A549 (cell line): ENCODE data around the gene PRPSAP1. TPM values are rescaled to one million over a fixed set of nuclear protein-coding genes. Genes with fewer than 3 reads are reported as not detected.

Experiments
- polyA plus RNA-seq, 4 experiments: library from polyadenylated mRNA; depleted of rRNA in 3 of 4; stranded (reverse); fragments of >200 nt; fragmentation: RNase III in 1 of 4; extraction: RNeasy Plus Mini Kit Qiagen cat#74134 plus additional on column Dnase treatment in 1 of 4; gene quantifications; 2 replicates in 3 of 4; 3 replicates in 1 of 4; pipeline ENCODE4 v1.2.3, GENCODE V29; 2011 to 2017
- small RNA-seq, 6 experiments: library from RNA; depleted of rRNA; stranded (forward); fragments of <200 nt; gene quantifications; one replicate each; pipeline ENCODE3, GENCODE V24; 2012

Gene PRPSAP1
- polyA plus RNA-seq, 2 of the 4 experiments (the other 2 are of a cell fraction) = 63.3 to 80.9 TPM

Small RNA genes within 50 kb of the gene (small RNA-seq; reads per million reads assigned to genes)
- gene RF00019 (0 reads per million in 6 experiments), gene RNU6-24P (0 to 1.0 (median 0) reads per million in 6 experiments)

Other genes with a start within 250 kb of the PRPSAP1 start
- gene FOXJ1, start 212.7 kb downstream of the PRPSAP1 start, polyA plus RNA-seq (2011; rRNA removed) = 0.09 TPM in 2 replicates
- gene FOXJ1, start 212.7 kb downstream of the PRPSAP1 start, polyA plus RNA-seq (2017; fragmentation: RNase III; extraction: RNeasy Plus Mini Kit Qiagen cat#74134 plus additional on column Dnase treatment) = 0.21 to 0.50 TPM (median 0.40 TPM) in 3 replicates
- 7.2 and 8.2 TPM in 2 replicates for gene RNF157, start 113.4 kb downstream of the PRPSAP1 start, polyA plus RNA-seq (2011; rRNA removed)
- 6.6 to 8.5 TPM (median 8.1 TPM) in 3 replicates for gene RNF157, start 113.4 kb downstream of the PRPSAP1 start, polyA plus RNA-seq (2017; fragmentation: RNase III; extraction: RNeasy Plus Mini Kit Qiagen cat#74134 plus additional on column Dnase treatment)
- gene UBALD2, start 88.6 kb downstream of the PRPSAP1 start, polyA plus RNA-seq (2011; rRNA removed) = 13.8 and 21.5 TPM in 2 replicates
- gene UBALD2, start 88.6 kb downstream of the PRPSAP1 start, polyA plus RNA-seq (2017; fragmentation: RNase III; extraction: RNeasy Plus Mini Kit Qiagen cat#74134 plus additional on column Dnase treatment) = 11.4 to 12.9 TPM (median 12.8 TPM) in 3 replicates
- gene QRICH2, start 45.6 kb downstream of the PRPSAP1 start, polyA plus RNA-seq (2011; rRNA removed) = 0.57 and 0.86 TPM in 2 replicates
- 0.88 to 1.7 TPM (median 1.0 TPM) in 3 replicates for gene QRICH2, start 45.6 kb downstream of the PRPSAP1 start, polyA plus RNA-seq (2017; fragmentation: RNase III; extraction: RNeasy Plus Mini Kit Qiagen cat#74134 plus additional on column Dnase treatment)
- gene SPHK1, start 30.7 kb upstream of the PRPSAP1 start, polyA plus RNA-seq (2011; rRNA removed) = 4.6 and 4.7 TPM in 2 replicates
- 11.8 to 14.9 TPM (median 13.0 TPM) in 3 replicates for gene SPHK1, start 30.7 kb upstream of the PRPSAP1 start, polyA plus RNA-seq (2017; fragmentation: RNase III; extraction: RNeasy Plus Mini Kit Qiagen cat#74134 plus additional on column Dnase treatment)
- gene UBE2O, start 99.2 kb upstream of the PRPSAP1 start, polyA plus RNA-seq (2011; rRNA removed) = 22.0 and 28.8 TPM in 2 replicates
- 24.5 to 25.9 TPM (median 25.7 TPM) in 3 replicates for gene UBE2O, start 99.2 kb upstream of the PRPSAP1 start, polyA plus RNA-seq (2017; fragmentation: RNase III; extraction: RNeasy Plus Mini Kit Qiagen cat#74134 plus additional on column Dnase treatment)
- gene AANAT, start 113.7 kb upstream of the PRPSAP1 start, polyA plus RNA-seq (2011; rRNA removed) = 0.08 TPM in 1 of 2 replicates, not detected in the other
- gene AANAT, start 113.7 kb upstream of the PRPSAP1 start, polyA plus RNA-seq (2017; fragmentation: RNase III; extraction: RNeasy Plus Mini Kit Qiagen cat#74134 plus additional on column Dnase treatment) = 0.13 TPM in 1 of 3 replicates, not detected in the others
- gene RHBDF2, start 147.5 kb upstream of the PRPSAP1 start, polyA plus RNA-seq (2011; rRNA removed) = 14.0 and 19.9 TPM in 2 replicates
- gene RHBDF2, start 147.5 kb upstream of the PRPSAP1 start, polyA plus RNA-seq (2017; fragmentation: RNase III; extraction: RNeasy Plus Mini Kit Qiagen cat#74134 plus additional on column Dnase treatment) = 42.9 to 50.2 TPM (median 46.0 TPM) in 3 replicates
- 1.1 and 1.2 TPM in 2 replicates for gene CYGB, start 183.8 kb upstream of the PRPSAP1 start, polyA plus RNA-seq (2011; rRNA removed)
- gene CYGB, start 183.8 kb upstream of the PRPSAP1 start, polyA plus RNA-seq (2017; fragmentation: RNase III; extraction: RNeasy Plus Mini Kit Qiagen cat#74134 plus additional on column Dnase treatment) = 1.1 to 2.0 TPM (median 1.3 TPM) in 3 replicates
- 0.26 TPM in 1 of 2 replicates, not detected in the other for gene PRCD, start 186.1 kb upstream of the PRPSAP1 start, polyA plus RNA-seq (2011; rRNA removed)
- not detected in 3 replicates for gene PRCD, start 186.1 kb upstream of the PRPSAP1 start, polyA plus RNA-seq (2017; fragmentation: RNase III; extraction: RNeasy Plus Mini Kit Qiagen cat#74134 plus additional on column Dnase treatment)
- gene ST6GALNAC2, start 231.9 kb upstream of the PRPSAP1 start, polyA plus RNA-seq (2011; rRNA removed) = 0.74 and 0.78 TPM in 2 replicates
- 0.30 to 0.59 TPM (median 0.41 TPM) in 3 replicates for gene ST6GALNAC2, start 231.9 kb upstream of the PRPSAP1 start, polyA plus RNA-seq (2017; fragmentation: RNase III; extraction: RNeasy Plus Mini Kit Qiagen cat#74134 plus additional on column Dnase treatment)